Measurements from ENCODE around the gene SNX24. TPM values are rescaled to one million over a fixed set of nuclear protein-coding genes. Genes with fewer than 3 reads are reported as not detected.
"Not testable (repeated sequence)": the region's sequence is repeated elsewhere in the genome, so short reads cannot be mapped to it uniquely, and the experiment has no call there.

SNX24 gene
- total and polyA plus RNA-seq, 2 of the 4 experiments (the other 2 are of a cell fraction): 13.8 to 15.0 TPM

DNA sequence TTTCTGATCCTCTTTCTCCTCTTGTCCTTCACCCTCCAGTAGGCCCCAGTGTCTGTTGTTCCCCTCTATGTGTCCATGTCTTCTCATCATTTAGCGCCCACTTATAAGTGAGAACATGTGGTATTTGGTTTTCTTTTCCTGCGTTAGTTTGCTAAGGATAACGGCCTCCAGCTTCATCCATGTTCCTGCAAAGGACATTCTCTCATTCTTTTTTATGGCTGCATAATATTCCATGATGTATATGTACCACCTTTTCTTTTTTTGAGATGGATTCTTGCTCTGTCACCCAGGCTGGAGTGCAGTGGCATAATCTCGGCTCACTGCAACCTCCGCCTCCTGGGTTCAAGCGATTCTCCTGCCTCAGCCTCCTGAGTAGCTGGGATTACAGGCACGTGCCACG lies 12.1 kb downstream of the SNX24 start:
- H2AK9ac ChIP-seq (replicated peaks; ENCODE audit: low read depth, low read length, poor library complexity); ATAC-seq (ENCODE audit: low read depth); H3K27ac ChIP-seq (ENCODE audit: insufficient read depth, low read length); H2BK20ac ChIP-seq (ENCODE audit: low read depth, low read length); H4K8ac ChIP-seq (ENCODE audit: low read depth in 2 of 2, low read length in 2 of 2); H3K36me3 ChIP-seq (ENCODE audit: control insufficient read depth, insufficient read depth, low read length); H3K27me3 ChIP-seq (ENCODE audit: control insufficient read depth, insufficient read depth, low read length); H3K9me3 ChIP-seq (ENCODE audit: control insufficient read depth, insufficient read depth, low read length); H3K9ac ChIP-seq (ENCODE audit: low read depth, low read length); H3K56ac ChIP-seq (ENCODE audit: extremely low read depth, insufficient read depth, low read length); H4K5ac ChIP-seq (ENCODE audit: low read depth, low read length); POLR2A ChIA-PET (ENCODE audit: unreplicated experiment); H2BK5ac ChIP-seq (ENCODE audit: low read depth, low read length, poor library complexity, severe bottlenecking); H2BK15ac ChIP-seq (ENCODE audit: low read depth, low read length); H3K4me1 ChIP-seq (ENCODE audit: control insufficient read depth, insufficient read depth, low read length); BruUV-seq (replicated peaks); H3K4me3 ChIP-seq (ENCODE audit: insufficient read depth, low read depth, low read length); H4K91ac ChIP-seq (ENCODE audit: insufficient read depth, low read depth, low read length); H4K20me1 ChIP-seq (ENCODE audit: insufficient read depth, low read length); dilution Hi-C loops (cut with HindIII; ENCODE audit: low sequenced_read_pairs, unreplicated experiment); H3K4ac ChIP-seq (ENCODE audit: low read depth, low read length); H3K18ac ChIP-seq (ENCODE audit: low read depth, low read length); H3K9me1 ChIP-seq (ENCODE audit: insufficient read depth, low read length); H2BK120ac ChIP-seq (ENCODE audit: low read depth, low read length); H2AFZ ChIP-seq (replicated peaks; ENCODE audit: low read length, poor library complexity); H3K14ac ChIP-seq (replicated peaks; ENCODE audit: low read depth, low read length); intact Hi-C loops (cut with micrococcal nuclease); H3K4me2 ChIP-seq (ENCODE audit: low read depth, low read length); in situ Hi-C loops (cut with MboI; ENCODE audit: low sequenced_read_pairs); H3K23ac ChIP-seq (ENCODE audit: low read depth, low read length); DNase-seq; H2AK5ac ChIP-seq (ENCODE audit: low read depth, low read length): not testable (repeated sequence)
- peaks cover 25 to 29% of the 10 kb centered on the region in 2 experiments for H3K79me1 ChIP-seq (ENCODE audit: low read depth in 1 of 2, low read length in 2 of 2)
- WGBS, 2 experiments (ENCODE audit: extremely low coverage in 2 of 2, insufficient read length in 1 of 2): no CpG with 5 or more reads among the region's 8 CpGs
- CTCF ChIA-PET: interaction anchor here (0.6 kb wide), 1 partner anchor 138 kb away, joined by 3 read pairs; no protein-coding TSS in a partner anchor
